ENCODE results near the gene C5AR2. TPM values are rescaled to one million over a fixed set of nuclear protein-coding genes. Genes with fewer than 3 reads are reported as not detected.

Gene C5AR2
- total RNA-seq, 1 experiment from 2014 or later, result 0.22 TPM

Other genes starting within 250 kb of the C5AR2 start
- 67.2 to 75.5 TPM (median 73.2 TPM) in 3 replicates for gene ZC3H4, start 218.4 kb upstream of the C5AR2 start, total RNA-seq (2021)
- 215 to 224 TPM (median 221 TPM) in 3 replicates for gene SAE1, start 201.3 kb upstream of the C5AR2 start, total RNA-seq (2021)
- gene BBC3, start 101.0 kb upstream of the C5AR2 start, total RNA-seq (2021), result 29.4 to 49.5 TPM (median 32.2 TPM) in 3 replicates
- 30.4 to 37.7 TPM (median 33.0 TPM) in 3 replicates for gene CCDC9, start 75.7 kb upstream of the C5AR2 start, total RNA-seq (2021)
- gene INAFM1, start 57.3 kb upstream of the C5AR2 start, total RNA-seq (2021), result 7.0 to 8.1 TPM (median 7.3 TPM) in 3 replicates
- 0.18 to 0.32 TPM (median 0.28 TPM) in 3 replicates for gene C5AR1, start 22.3 kb upstream of the C5AR2 start, total RNA-seq (2021)
- gene DHX34, start 17.1 kb downstream of the C5AR2 start, total RNA-seq (2021), result 35.6 to 36.5 TPM (median 35.6 TPM) in 3 replicates
- 38.5 to 51.1 TPM (median 48.4 TPM) in 3 replicates for gene MEIS3, start 87.4 kb downstream of the C5AR2 start, total RNA-seq (2021)
- 6.5 to 8.5 TPM (median 6.8 TPM) in 3 replicates for gene SLC8A2, start 139.7 kb downstream of the C5AR2 start, total RNA-seq (2021)
- gene KPTN, start 152.0 kb downstream of the C5AR2 start, total RNA-seq (2021), result 24.5 to 30.2 TPM (median 29.5 TPM) in 3 replicates
- 58.4 to 66.8 TPM (median 61.3 TPM) in 3 replicates for gene NAPA, start 182.9 kb downstream of the C5AR2 start, total RNA-seq (2021)
- 0.07 to 0.09 TPM (median 0.09 TPM) in 3 replicates for gene ZNF541, start 241.0 kb downstream of the C5AR2 start, total RNA-seq (2021)

Data from WTC11 (cell line).